K562 (cell line): ENCODE data around the gene FPR1. TPM values are rescaled to one million over a fixed set of nuclear protein-coding genes. Genes with fewer than 3 reads are reported as not detected.

Experiments
- CBX8 ChIP-seq: fragments of 200-600 bp; sonication (generic); IDR thresholded peaks from 2 replicates; pipeline ENCODE4 v1.6.1; 2012; ENCODE audit warnings: borderline replicate concordance, mixed run types, low read depth, mild to moderate bottlenecking, moderate library complexity, mixed read lengths, low read length, control low read depth, inconsistent platforms; ENCODE audit not compliant: poor library complexity, severe bottlenecking; ENCODE audit errors: extremely low read depth
- CEBPB ChIP-seq: fragments of 450-650 bp; IDR thresholded peaks from 2 replicates; pipeline ENCODE4 v1.6.1; 2016; ENCODE audit warnings: missing genetic modification characterization, missing compliant biosample characterization
- MECOM ChIP-seq: fragments of 250-450 bp; sonication (Bioruptor Pico); IDR thresholded peaks from 2 replicates; pipeline ENCODE4 v1.8.0; 2022; ENCODE audit warnings: inconsistent platforms
- NR3C1 ChIP-seq: sonication (generic); formaldehyde crosslinking; IDR thresholded peaks from 2 replicates; pipeline ENCODE4 v1.8.1; 2022; ENCODE audit warnings: missing genetic modification reagents
- POLR2AphosphoS2 ChIP-seq: IDR thresholded peaks from 2 replicates; pipeline ENCODE4 v1.6.1; 2012; ENCODE audit warnings: low read length, improper control_type of control experiment
- POLR3G ChIP-seq: IDR thresholded peaks from 2 replicates; pipeline ENCODE4 v1.6.1; 2011; ENCODE audit not compliant: insufficient read length, insufficient replicate concordance; ENCODE audit errors: extremely low read depth
- RNF2 ChIP-seq: sonication (generic); IDR thresholded peaks from 2 replicates; pipeline ENCODE4 v1.6.1; 2016
- ZNF778 ChIP-seq: fragments of 450-650 bp; formaldehyde crosslinking; IDR thresholded peaks from 2 replicates; pipeline ENCODE4 v1.4.0; 2020; ENCODE audit warnings: mild to moderate bottlenecking, moderate library complexity
- ZSCAN32 ChIP-seq: fragments of 450-650 bp; formaldehyde crosslinking; IDR thresholded peaks from 2 replicates; pipeline ENCODE4 v1.4.0; 2020; ENCODE audit warnings: mild to moderate bottlenecking, moderate library complexity
- polyA plus RNA-seq, 8 experiments: library from polyadenylated mRNA; depleted of rRNA in 4 of 8; stranded (reverse) in 5 of 8; unstranded in 3 of 8; fragments of >200 nt; fragmentation: Nextera tagmentation in 2 of 8; fragmentation: Illumina TruSeq in 1 of 8; extraction: Ambion mirVana in 2 of 8; extraction: Trizol in 1 of 8; gene quantifications; 2 replicates each; pipeline versions ENCODE4 v1.2.1 to v1.2.3, GENCODE V29; 2011 to 2014; ENCODE audit warnings: inconsistent platforms in 1 of 8, missing spikeins in 1 of 8
- total RNA-seq, 7 experiments: library from RNA; depleted of rRNA in 6 of 7; stranded (reverse); fragments of >200 nt in 6 of 7; fragmentation: Illumina TruSeq in 2 of 7; extraction: Trizol in 2 of 7; gene quantifications; 2 replicates each; pipeline versions ENCODE4 v1.2.1 to v1.2.3, GENCODE V29; 2011 to 2021; ENCODE audit warnings: low replicate concordance in 1 of 7
- TF ChIP-seq, protein P1 (sequence below): fragments of 250-450 bp; sonication (Bioruptor Pico); IDR thresholded peaks from 2 replicates; pipeline ENCODE4 v1.4.0; 2020; ENCODE audit warnings: mild to moderate bottlenecking, moderate library complexity
- TF ChIP-seq, protein P2 (sequence below): fragments of 250-450 bp; sonication (Bioruptor Pico); IDR thresholded peaks from 2 replicates; pipeline ENCODE4 v1.5.0; 2020; ENCODE audit warnings: mild to moderate bottlenecking, borderline replicate concordance
- TF ChIP-seq, protein P3 (sequence below): fragments of 250-450 bp; sonication (Bioruptor Pico); IDR thresholded peaks from 2 replicates; pipeline ENCODE4 v1.4.0; 2020; ENCODE audit warnings: mild to moderate bottlenecking
- TF ChIP-seq, protein P4 (sequence below): fragments of 200-800 bp; sonication (Bioruptor generic); IDR thresholded peaks from 2 replicates; pipeline ENCODE4 v1.6.1; 2017; ENCODE audit warnings: missing genetic modification characterization, missing compliant biosample characterization
- TF ChIP-seq, protein P5 (sequence below): fragments of 250-450 bp; sonication (Bioruptor Pico); IDR thresholded peaks from 2 replicates; pipeline ENCODE4 v1.5.0; 2020; ENCODE audit warnings: mild to moderate bottlenecking

FPR1 gene
- total and polyA plus RNA-seq, 9 of the 15 experiments (the other 6 are each of a cell fraction or from before 2014, with no cell fraction given): 0.06 to 0.25 (median 0.14) TPM; not detected in 4

DNA sequence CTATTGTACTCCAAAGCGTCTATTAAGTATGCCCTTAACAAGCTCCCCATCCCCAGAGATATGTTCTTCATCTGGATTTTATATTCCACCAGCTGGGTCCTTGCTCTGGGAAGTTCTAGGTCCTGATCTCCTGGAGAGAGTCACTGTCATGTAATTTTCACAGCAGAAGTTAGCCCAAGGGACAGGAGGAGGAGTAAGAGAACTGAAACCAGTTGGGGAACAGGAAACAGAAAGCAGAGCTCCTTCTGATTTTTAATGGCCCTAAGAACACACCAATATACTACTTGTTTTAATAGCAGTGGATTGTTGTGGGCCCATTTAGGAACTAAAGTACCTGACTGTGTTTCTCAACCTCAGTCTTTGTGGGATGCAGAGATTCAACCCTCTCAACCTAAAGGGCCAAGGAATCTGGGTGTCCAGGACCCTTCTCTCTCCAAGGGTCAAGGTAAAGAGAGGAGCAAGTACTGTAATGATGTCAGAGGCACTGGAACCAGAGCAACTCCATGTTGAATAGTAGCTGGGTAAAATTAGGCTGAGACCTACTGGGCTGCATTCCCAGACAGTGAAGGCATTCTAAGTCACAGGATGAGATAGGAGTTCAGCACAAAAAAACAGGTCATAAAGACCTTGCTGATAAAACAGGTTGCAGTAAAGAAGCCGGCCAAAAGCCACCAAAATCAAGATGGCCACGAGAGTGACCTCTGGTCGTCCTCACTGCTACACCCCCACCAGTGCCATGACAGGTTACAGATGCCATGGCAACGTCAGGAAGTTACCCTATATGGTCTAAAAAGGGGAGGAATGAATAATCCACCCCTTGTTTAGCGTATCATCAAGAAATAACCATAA is 35.2 kb upstream of the FPR1 start (continued):
- TF ChIP-seq, protein P1, sequence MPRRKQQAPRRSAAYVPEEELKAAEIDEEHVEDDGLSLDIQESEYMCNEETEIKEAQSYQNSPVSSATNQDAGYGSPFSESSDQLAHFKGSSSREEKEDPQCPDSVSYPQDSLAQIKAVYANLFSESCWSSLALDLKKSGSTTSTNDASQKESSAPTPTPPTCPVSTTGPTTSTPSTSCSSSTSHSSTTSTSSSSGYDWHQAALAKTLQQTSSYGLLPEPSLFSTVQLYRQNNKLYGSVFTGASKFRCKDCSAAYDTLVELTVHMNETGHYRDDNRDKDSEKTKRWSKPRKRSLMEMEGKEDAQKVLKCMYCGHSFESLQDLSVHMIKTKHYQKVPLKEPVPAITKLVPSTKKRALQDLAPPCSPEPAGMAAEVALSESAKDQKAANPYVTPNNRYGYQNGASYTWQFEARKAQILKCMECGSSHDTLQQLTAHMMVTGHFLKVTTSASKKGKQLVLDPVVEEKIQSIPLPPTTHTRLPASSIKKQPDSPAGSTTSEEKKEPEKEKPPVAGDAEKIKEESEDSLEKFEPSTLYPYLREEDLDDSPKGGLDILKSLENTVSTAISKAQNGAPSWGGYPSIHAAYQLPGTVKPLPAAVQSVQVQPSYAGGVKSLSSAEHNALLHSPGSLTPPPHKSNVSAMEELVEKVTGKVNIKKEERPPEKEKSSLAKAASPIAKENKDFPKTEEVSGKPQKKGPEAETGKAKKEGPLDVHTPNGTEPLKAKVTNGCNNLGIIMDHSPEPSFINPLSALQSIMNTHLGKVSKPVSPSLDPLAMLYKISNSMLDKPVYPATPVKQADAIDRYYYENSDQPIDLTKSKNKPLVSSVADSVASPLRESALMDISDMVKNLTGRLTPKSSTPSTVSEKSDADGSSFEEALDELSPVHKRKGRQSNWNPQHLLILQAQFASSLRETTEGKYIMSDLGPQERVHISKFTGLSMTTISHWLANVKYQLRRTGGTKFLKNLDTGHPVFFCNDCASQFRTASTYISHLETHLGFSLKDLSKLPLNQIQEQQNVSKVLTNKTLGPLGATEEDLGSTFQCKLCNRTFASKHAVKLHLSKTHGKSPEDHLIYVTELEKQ (CRISPR knock-in tag): peak; percentile 94
- TF ChIP-seq NR3C1 (CRISPR knock-in tag) (no peak), MECOM (CRISPR knock-in tag) (peak; percentile 96), RNF2 (no peak), ZNF778 (CRISPR knock-in tag) (no peak), CEBPB (tag) (no peak), ZSCAN32 (CRISPR knock-in tag) (peak; percentile 74), POLR3G (no peak), CBX8 (no peak), POLR2AphosphoS2 (no peak)
- TF ChIP-seq, protein P2, sequence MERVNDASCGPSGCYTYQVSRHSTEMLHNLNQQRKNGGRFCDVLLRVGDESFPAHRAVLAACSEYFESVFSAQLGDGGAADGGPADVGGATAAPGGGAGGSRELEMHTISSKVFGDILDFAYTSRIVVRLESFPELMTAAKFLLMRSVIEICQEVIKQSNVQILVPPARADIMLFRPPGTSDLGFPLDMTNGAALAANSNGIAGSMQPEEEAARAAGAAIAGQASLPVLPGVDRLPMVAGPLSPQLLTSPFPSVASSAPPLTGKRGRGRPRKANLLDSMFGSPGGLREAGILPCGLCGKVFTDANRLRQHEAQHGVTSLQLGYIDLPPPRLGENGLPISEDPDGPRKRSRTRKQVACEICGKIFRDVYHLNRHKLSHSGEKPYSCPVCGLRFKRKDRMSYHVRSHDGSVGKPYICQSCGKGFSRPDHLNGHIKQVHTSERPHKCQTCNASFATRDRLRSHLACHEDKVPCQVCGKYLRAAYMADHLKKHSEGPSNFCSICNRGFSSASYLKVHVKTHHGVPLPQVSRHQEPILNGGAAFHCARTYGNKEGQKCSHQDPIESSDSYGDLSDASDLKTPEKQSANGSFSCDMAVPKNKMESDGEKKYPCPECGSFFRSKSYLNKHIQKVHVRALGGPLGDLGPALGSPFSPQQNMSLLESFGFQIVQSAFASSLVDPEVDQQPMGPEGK (CRISPR knock-in tag): peak; percentile 89; the same call in 1 of the 2 replicates
- TF ChIP-seq, protein P3, sequence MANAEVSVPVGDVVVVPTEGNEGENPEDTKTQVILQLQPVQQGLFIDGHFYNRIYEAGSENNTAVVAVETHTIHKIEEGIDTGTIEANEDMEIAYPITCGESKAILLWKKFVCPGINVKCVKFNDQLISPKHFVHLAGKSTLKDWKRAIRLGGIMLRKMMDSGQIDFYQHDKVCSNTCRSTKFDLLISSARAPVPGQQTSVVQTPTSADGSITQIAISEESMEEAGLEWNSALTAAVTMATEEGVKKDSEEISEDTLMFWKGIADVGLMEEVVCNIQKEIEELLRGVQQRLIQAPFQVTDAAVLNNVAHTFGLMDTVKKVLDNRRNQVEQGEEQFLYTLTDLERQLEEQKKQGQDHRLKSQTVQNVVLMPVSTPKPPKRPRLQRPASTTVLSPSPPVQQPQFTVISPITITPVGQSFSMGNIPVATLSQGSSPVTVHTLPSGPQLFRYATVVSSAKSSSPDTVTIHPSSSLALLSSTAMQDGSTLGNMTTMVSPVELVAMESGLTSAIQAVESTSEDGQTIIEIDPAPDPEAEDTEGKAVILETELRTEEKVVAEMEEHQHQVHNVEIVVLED: peak; percentile 84
- TF ChIP-seq, protein P4, sequence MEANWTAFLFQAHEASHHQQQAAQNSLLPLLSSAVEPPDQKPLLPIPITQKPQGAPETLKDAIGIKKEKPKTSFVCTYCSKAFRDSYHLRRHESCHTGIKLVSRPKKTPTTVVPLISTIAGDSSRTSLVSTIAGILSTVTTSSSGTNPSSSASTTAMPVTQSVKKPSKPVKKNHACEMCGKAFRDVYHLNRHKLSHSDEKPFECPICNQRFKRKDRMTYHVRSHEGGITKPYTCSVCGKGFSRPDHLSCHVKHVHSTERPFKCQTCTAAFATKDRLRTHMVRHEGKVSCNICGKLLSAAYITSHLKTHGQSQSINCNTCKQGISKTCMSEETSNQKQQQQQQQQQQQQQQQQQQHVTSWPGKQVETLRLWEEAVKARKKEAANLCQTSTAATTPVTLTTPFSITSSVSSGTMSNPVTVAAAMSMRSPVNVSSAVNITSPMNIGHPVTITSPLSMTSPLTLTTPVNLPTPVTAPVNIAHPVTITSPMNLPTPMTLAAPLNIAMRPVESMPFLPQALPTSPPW (CRISPR knock-in tag): peak; percentile 68
- TF ChIP-seq, protein P5, sequence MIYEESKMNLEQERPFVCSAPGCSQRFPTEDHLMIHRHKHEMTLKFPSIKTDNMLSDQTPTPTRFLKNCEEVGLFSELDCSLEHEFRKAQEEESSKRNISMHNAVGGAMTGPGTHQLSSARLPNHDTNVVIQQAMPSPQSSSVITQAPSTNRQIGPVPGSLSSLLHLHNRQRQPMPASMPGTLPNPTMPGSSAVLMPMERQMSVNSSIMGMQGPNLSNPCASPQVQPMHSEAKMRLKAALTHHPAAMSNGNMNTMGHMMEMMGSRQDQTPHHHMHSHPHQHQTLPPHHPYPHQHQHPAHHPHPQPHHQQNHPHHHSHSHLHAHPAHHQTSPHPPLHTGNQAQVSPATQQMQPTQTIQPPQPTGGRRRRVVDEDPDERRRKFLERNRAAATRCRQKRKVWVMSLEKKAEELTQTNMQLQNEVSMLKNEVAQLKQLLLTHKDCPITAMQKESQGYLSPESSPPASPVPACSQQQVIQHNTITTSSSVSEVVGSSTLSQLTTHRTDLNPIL (CRISPR knock-in tag): peak; percentile 91
